NCI-H2029 (cell line): Measurements from ENCODE around the gene RAB11FIP3.
"Not testable (repeated sequence)": the region's sequence is repeated elsewhere in the genome, so short reads cannot be mapped to it uniquely, and the experiment has no call there.

Experiments used
- DNase-seq: peaks from one replicate; lab custom pipeline; 2025; lab: John Stamatoyannopoulos, UW

RAB11FIP3 gene

DNA sequence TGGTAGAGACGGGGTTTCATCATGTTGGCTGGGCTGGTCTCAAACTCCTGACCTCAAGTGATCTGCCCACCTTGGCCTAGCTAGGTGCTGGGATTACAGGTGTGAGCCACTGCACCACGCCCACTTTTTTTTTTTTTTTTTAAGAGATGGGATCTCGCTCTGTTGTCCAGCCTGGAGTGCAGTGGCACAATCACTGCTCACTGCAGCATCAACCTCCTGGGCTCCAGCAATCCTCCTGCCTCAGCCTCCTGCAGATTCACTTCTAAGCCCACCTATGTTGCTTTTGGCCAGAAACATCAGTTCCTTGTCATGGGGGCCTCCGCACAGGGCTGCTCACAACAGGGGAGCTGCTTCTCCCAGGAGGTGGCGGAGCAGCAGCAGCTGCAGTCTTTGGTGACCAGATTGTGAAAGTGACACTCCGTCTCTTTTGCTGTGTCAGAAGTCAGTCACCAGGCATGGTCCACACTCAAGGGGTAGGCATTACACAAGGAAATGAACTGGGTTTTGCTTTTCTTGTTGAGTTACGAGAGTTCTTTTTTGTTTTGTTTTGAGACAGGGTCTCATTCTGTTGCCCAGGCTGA is 32.9 kb upstream of the RAB11FIP3 start:
- DNase-seq, result no peak

DNA sequence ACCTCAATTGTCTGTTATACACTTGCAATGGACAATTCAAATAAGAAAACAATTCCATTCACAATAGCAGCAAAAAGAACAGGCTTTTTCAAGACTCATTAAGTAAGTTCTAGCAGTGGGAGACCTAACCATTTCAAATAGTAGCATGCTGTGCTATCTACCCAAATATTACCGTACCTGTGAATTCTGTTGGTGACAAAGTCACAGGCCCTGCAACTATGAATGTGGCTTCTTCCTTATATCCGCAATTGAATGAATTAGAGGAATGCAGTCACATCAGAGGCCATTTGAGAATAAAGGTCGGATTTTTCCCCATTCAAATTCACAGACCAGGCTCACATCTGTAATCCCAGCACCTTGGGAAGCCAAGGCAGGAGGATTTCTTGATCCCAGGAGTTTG is 29.2 kb upstream of the RAB11FIP3 start:
- peak; percentile 57 for DNase-seq

DNA sequence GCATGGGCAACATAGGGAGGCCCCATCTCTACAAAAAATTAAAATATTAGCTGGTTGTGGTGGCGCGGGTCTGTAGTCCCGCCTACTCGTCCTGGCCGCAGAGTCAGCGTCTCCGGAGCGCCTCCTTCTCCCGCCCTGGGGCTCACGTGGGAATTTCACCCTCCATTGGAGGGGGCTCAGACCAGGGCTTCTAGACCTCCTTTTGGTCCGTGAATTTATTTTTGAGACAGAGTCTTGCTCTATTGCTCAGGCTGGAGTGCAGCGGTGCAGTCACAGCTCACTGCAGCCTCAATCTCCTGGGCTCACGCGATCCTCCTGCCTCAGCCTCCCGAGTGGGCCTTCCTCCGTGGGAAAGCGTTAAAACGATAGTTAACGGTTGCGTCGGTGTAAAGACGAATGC is 28.8 kb upstream of the RAB11FIP3 start:
- no peak for DNase-seq

DNA sequence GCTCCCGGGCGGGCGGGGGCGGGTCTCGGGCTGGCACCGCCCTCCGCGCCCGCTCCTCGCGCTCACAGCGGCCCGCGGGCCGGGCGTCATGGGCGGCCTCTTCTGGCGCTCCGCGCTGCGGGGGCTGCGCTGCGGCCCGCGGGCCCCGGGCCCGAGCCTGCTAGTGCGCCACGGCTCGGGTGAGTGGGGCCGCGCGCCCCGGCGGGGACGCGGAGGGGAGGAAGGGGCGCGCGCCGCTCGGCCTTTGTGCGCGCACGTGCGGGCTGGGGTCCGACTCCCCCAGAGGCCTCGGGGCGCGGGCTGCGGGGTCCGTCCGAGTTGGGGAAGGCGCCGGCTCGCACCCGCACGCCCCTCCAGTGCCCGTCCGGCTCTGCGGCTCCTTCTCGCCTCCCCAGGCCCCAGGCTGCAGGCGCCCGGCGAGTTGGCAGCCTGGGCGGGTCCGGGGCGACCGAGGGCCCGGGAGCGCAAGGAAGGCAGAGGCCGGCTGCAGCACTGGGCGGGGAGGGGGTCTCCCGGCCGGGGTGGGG is 28.3 kb upstream of the RAB11FIP3 start, which contains the start of gene NME4:
Gene NME4 (plus strand): TSS at position 65 of the 527 bp plus-strand sequence. CDS start 24 bp downstream, at position 89.
- DNase-seq, result no peak

DNA sequence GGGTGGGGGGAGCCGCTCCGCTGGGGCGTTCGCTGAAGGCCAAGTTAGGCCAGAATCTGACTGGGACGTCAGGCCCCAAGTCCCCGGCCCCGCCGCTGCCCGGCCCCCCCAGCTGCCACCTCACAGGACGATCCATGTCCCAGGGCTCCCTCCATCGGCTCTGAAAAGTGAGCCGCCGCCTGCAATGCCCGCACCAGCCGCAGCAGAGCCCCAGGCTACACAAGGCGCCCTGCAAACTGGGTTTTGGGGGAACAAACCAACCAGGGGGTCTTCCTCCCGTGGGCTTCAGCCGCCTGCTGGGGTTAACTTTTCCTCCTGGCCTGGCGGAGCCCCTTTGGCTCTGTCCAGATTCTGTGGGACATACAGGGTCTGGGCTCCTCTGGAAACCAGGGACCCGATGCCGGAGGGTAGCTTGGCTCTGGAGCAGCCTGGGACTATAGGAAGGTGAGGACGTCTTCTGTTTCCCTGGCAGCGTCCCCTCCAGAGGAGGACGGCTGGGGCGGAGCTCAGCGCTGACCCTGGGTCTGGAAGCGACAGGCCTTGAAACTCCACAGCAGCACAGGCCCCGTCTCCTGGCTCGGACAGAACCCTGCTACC is 27.6 kb upstream of the RAB11FIP3 start:
- no peak for DNase-seq

DNA sequence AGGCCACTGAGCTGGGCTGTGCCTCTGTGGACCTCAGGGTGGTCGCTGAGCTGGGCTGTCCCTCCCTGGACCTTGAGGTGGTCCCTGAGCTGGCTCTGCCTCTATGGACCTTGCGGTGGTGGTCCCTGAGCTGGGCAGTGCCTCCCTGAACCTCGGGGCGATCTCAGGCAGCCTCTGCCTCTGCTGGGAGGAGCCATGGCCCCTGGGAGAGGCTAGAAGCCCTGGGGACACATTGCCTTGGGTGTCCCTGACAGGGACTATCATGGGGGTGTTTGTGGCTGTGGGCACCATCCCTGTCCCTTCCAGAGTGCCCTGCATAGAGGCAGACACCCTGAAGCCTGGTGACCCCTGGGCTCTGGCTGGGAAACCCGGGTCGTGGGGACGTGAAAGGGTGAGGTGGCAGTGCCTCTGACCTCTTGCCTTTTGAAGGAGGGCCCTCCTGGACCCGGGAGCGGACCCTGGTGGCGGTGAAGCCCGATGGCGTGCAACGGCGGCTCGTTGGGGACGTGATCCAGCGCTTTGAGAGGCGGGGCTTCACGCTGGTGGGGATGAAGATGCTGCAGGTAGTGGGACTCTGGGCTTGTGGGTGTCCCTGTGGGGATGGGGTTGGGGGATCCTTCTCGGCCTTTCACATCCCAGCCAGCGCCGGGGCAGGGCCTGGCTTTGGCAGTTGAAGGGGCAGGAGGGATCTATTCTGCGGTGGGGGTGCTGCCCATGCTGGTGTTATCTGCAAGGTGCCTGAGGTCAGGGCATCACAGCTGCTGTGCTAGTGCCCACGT is 26.7 kb upstream of the RAB11FIP3 start:
- DNase-seq, result no peak

DNA sequence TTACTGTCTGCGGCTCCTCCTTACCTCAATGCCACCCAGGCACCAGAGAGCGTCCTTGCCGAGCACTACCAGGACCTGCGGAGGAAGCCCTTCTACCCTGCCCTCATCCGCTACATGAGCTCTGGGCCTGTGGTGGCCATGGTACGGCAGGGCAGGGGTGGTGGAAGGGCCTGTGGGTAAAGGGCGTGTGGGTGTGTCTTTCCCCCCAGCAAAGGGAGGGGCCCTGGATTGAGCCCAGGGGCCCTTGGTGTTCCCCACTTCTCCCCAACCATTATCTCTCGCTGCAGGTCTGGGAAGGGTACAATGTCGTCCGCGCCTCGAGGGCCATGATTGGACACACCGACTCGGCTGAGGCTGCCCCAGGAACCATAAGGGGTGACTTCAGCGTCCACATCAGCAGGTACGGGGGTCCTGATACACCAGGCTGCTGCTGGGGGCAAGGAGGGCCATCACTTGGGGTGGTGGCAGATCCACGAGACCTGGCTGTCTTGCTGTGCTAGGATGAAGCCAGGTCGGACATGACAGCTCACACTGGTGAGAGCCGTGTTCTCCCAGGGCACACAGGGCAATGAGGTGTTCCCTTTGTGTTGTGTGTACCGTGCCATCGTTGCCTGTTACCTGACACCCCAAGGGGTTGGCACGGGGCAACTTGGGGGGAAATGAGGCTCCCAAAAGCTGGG is 26.0 kb upstream of the RAB11FIP3 start:
- DNase-seq, result no peak

DNA sequence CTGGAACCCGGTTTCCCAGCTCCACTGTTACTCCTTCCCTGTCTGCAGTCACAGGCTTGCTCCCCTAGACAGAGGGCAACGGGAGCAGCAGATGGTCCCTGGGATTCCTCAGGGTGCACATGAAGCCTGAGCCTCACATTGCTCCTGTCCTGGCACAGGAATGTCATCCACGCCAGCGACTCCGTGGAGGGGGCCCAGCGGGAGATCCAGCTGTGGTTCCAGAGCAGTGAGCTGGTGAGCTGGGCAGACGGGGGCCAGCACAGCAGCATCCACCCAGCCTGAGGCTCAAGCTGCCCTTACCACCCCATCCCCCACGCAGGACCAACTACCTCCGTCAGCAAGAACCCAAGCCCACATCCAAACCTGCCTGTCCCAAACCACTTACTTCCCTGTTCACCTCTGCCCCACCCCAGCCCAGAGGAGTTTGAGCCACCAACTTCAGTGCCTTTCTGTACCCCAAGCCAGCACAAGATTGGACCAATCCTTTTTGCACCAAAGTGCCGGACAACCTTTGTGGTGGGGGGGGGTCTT is 25.3 kb upstream of the RAB11FIP3 start:
- DNase-seq, result no peak

DNA sequence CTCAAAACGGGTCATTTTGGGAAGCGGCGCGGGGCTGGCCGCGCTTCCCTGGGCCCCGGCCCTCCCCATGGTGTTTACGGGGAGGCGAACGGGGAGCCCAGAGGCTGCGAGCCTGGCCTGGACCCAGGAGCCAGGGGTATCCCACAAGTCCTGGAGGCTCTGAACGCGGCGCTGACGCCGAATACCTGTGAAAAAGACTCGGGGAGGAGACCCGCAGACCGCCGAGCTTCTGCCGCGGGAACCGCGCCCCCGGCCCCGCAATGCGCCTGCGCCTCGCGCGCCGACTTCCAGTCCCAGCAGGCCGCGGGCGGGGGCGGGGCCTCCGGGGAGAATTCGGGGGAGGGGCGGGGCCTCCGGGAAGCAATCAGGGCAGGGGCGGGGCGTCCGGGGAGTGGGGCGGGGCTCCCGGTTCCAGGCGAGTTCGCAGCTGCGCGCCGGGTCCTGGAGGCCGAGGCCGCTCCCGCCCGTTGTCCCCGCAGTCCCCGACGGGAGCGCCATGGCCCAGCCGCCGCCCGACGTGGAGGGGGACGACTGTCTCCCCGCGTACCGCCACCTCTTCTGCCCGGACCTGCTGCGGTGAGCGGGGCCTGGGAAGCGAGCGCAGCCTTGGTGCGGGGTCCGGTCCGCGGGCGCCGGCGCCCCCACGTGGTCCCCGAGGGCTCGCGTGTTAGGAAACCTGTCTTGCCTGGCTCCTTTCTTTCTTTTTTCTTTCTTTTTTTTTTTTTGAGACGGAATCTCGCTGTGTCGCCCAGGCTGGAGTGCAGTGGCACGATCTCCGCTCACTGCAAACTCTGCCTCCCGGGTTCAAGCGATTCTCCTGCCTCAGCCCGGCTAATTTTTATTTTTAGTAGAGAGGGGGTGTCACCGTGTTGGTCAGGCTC is 23.7 kb upstream of the RAB11FIP3 start, which contains the start of gene DECR2:
Gene DECR2 (plus strand): TSS at position 418 of the 881 bp plus-strand sequence. CDS start 79 bp downstream, at position 497.
- DNase-seq, result peak; percentile 85

DNA sequence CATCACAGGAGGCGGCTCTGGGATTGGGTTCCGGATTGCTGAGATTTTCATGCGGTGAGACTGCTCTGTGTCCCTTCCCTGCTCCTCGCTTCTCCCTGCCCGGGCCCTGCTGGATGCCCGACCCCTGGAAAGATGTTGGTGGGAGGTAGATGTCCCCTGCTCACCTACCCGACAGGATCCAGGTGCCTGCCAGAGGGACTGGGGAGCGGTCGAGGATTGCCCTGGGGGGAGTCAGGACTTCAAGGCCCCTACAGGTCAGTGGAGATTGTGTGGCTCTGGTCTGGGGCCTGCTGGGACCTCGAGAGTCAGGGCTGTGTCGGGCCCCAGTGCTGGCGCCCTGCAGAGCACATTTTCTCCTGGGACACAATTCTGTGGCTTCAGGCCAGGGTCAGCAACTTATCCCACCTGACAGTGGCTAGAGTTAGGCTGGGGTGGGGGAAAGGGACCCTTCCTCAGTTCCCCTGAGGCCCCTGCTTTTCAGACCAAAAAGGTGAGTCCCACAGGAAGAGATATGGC is 20.4 kb upstream of the RAB11FIP3 start:
- no peak for DNase-seq

DNA sequence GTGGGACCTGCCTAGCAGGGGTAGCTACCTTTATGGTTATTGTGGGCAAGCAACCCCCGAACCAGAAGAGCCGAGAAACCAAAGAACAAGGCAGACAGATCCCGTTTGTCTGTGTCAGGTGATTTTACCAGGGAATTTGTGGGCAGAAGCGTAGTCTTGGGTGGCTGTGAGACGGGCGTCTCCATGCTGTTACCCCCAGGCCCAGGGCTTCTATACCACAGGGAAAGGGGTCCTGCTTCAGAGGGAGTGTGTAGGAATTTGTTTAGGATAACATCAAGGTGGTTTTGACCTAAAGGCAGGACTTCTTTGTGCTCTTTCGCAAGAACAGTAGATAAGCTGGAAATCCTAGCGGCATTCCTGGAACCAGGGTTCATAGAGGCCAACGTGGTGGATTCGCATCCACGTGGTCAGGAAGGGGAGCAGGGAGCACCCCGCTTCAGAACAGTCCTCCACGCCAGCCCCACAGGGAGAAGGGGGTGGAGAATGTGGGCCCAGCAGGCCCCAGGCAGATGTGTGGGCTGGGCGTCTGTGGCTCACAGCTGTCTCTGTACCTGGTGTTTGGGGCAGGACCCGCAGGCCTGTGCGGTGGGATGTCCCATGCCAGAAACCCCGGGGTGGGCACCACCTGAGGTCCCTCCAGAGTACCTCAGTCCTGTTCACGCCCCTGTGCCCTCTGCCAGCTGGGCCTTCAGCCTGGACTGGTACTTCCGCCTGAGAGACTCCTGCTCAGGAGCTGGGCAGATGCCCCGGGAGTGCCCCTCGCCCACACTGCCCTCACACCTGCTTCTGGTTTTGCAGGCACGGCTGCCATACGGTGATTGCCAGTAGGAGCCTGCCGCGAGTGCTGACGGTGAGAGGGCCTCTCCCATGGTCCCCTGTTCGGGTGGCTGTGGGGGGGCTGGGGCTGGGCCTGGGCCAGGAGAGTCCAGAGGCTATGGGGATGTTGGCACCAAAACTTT is 19.6 kb upstream of the RAB11FIP3 start:
- no peak for DNase-seq

DNA sequence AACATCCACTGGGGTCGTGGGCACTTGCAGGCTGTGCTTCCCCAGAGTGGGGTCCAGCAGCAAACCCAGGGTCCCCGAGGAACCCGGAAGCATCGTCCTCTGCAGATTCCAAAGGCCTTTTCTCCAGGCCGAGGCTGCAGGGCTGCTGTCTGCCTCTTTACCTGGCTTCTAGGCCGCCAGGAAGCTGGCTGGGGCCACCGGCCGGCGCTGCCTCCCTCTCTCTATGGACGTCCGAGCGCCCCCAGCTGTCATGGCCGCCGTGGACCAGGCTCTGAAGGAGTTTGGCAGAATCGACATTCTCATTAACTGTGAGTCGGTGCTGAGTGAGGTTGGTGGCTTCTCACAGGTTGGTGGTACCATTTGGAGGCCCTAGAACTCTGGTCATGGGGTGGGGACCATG is 18.2 kb upstream of the RAB11FIP3 start:
- DNase-seq, result no peak

DNA sequence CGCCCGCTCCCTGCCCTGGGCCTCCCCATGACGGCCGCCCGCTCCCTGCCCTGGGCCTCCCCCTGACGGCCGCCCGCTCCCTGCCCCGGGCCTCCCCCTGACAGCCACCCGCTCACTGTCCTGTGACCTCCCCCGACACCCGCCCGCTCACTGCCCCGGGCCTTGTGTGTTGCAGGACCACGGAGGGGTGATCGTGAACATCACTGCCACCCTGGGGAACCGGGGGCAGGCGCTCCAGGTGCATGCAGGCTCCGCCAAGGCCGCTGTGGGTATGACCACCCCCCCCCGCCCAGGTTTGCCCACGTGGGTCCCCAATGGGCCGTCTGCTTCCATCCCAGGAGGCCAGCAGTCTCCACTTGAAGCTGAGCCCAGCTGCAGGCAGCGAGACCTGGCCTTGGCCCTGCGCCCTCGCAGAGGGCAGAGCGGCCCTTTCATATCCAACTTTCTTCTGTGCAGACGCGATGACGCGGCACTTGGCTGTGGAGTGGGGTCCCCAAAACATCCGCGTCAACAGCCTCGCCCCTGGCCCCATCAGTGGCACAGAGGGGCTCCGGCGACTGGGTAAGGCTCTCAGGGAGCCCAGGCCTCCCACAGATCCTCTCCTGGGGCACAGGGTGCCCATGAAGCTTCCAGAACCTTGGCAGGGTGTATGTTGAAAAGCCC is 14.8 kb upstream of the RAB11FIP3 start:
- DNase-seq, result no peak

DNA sequence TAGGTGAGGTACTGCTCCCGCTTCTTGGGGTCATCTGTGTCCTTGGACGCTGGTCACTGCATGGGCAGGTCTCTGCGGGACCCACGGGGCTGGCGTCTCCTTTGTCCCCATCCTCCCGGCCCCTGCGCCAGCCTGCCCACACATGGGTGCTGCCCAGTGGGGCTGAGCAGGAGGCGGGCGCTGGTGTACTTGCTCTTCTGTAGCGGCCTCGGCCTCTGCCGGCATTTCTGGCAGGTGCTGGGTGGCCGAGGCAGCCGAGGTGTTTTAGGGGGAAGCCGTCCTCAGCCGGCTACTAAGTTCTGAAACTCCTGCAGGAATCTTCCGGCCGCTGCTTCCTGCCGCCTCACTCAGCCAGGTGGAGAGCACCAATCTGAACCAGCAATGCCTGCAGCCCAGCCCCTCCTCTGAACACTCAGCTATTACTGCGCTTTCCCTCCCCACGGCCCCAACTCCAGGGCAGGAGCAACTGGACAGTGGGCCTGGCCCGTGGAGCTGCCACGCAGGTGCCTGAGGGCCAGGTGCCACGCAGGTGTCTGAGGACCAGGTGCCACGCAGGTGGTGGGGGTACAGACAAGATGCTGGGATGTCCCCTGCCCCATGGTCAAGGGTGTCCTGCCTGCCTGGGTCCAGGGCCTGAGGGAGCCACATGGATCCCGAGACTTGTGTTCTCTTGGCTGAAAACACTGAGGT is 13.7 kb upstream of the RAB11FIP3 start:
- DNase-seq, result no peak

DNA sequence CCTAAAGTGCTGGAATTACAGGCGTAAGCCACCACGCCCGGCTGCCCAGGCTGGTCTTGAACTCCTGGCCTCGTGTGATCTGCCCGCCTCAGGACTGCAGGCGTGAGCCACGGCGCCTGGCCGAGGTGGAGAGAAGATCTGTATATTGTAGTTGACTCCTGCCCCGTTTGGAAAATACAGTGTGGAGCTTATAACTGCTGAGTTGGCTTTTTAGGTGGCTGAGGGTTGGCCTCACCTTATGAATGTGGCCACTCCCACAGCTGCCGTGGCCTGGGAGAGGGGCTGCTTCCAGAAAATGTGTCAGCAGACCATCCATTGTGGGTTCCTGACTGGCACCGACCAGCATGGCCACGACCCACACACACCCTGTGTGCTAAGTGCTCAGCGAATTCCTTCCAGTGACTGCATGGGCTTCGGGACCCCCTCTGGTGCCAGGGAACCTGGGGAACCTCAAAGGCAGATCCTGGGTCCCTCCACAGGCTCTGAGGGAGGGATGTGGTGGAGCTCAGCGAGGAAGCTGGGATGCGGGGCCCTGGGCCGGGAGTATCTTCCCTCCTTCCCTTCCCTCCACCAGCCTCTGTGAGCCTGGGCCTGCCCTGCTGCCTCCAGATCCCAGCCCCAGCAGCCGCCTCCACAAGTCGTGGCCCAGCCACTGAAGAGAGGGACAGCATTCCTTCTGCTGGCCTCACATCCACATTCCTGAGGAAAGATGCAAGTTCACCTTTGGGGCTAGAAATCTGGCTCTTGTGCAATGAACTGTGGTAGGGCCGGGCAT is 10.9 kb upstream of the RAB11FIP3 start:
- no peak for DNase-seq

DNA sequence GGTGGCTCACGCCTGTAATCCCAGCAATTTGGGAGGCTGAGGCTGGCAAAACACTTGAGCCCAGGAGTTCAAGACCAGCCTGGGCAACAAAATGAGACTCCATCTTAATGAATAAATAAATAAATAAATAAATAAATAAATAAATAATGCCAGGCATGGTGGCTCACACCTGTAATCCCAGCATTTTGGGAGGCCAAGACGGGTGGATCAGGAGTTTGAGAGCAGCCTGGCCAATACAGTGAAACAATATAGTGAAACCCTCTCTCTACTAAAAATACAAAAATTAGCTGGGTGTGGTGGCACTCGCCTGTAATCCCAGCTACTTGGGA is 10.3 kb upstream of the RAB11FIP3 start:
- DNase-seq, result not testable (repeated sequence)

DNA sequence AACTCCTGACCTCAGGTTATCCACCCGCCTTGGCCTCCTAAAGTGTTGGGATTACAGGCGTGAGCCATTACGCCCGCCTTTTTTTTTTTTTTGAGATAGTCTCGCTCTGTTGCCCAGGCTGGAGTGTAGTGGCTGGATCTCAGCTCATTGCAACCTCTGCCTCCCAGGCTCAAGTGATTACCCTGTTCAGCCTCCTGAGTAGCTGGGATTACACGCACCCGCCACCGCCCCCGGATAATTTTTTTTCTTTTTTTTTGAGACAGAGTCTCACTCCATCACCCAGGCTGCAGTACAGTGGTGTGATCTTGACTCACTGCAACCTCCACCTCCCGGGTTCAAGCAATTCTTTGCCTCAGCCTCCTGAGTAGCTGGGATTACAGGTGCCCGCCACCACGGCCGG is 3.3 kb upstream of the RAB11FIP3 start:
- not testable (repeated sequence) for DNase-seq
